Activated gamma-delta T cell treated with anti-CD3 and anti-CD28 coated beads, Interleukin-2, amount 50 U/mL, for 16 hours (primary cell): ENCODE data around the gene GLYR1.

Experiments
- DNase-seq: peaks from one replicate; pipeline ENCODE4 v3.0.0-alpha.2; 2020; ENCODE audit warnings: low read depth

The GLYR1 gene

GRCh38 chr16:4879049-4879448, 32.0 kb upstream of the GLYR1 start:
- DNase-seq = no peak

- DNase-seq = no peak
Observed at GRCh38 chr16:4877380-4877685, 30.2 kb upstream of the GLYR1 start.

GRCh38 chr16:4876646-4877379, 29.7 kb upstream of the GLYR1 start:
- no peak for DNase-seq

- DNase-seq = no peak
Observed at GRCh38 chr16:4874666-4875065, 27.6 kb upstream of the GLYR1 start.

- no peak for DNase-seq
Observed at GRCh38 chr16:4873091-4873490, 26.0 kb upstream of the GLYR1 start.

- DNase-seq = no peak
Observed at GRCh38 chr16:4871071-4871470, 24.0 kb upstream of the GLYR1 start.

- no peak for DNase-seq
Observed at GRCh38 chr16:4870138-4870671, 23.1 kb upstream of the GLYR1 start.

GRCh38 chr16:4869147-4869805, 22.2 kb upstream of the GLYR1 start:
- DNase-seq = no peak

GRCh38 chr16:4868535-4868934, 21.4 kb upstream of the GLYR1 start:
- no peak for DNase-seq

GRCh38 chr16:4868026-4868425, 20.9 kb upstream of the GLYR1 start:
- no peak for DNase-seq

GRCh38 chr16:4866586-4866985, 19.5 kb upstream of the GLYR1 start:
- no peak for DNase-seq

GRCh38 chr16:4865231-4865860, 18.3 kb upstream of the GLYR1 start:
- no peak for DNase-seq

- no peak for DNase-seq
Observed at GRCh38 chr16:4864728-4865127, 17.6 kb upstream of the GLYR1 start.

- DNase-seq = no peak
Observed at GRCh38 chr16:4862639-4863038, 15.6 kb upstream of the GLYR1 start.

GRCh38 chr16:4860727-4861342, 13.7 kb upstream of the GLYR1 start:
- no peak for DNase-seq

GRCh38 chr16:4859900-4860255, 12.8 kb upstream of the GLYR1 start:
- DNase-seq = no peak

GRCh38 chr16:4859190-4859899, 12.3 kb upstream of the GLYR1 start:
- no peak for DNase-seq

GRCh38 chr16:4855804-4856203, 8.7 kb upstream of the GLYR1 start:
- DNase-seq = no peak

GRCh38 chr16:4855371-4855770, 8.3 kb upstream of the GLYR1 start:
- DNase-seq = no peak

- DNase-seq = no peak
Observed at GRCh38 chr16:4852221-4852872, 5.3 kb upstream of the GLYR1 start.

GRCh38 chr16:4850211-4850610, 3.1 kb upstream of the GLYR1 start:
- no peak for DNase-seq
